Measurements from ENCODE around the gene RTN1.

RTN1 gene

GRCh38 chr14:59699442-59699841 lies 171.1 kb downstream of the RTN1 start:
- no peak for TF ChIP-seq CTCF (IDR thresholded peaks at IDR 0.05; ENCODE audit: control insufficient read depth, extremely low read depth, insufficient read depth)
- no peak overlapping the region for H3K4me3 ChIP-seq (ENCODE audit: low read depth, low read length)
- DNase-seq (ENCODE audit: low read depth) = no peak

GRCh38 chr14:59698793-59699192 lies 171.8 kb downstream of the RTN1 start:
- TF ChIP-seq CTCF (IDR thresholded peaks at IDR 0.05; ENCODE audit: control insufficient read depth, extremely low read depth, insufficient read depth) = no peak
- no peak overlapping the region for H3K4me3 ChIP-seq (ENCODE audit: low read depth, low read length)
- DNase-seq (ENCODE audit: low read depth) = peak; percentile 35

GRCh38 chr14:59695198-59695597 lies 175.4 kb downstream of the RTN1 start:
- no peak overlapping the region for H3K4me3 ChIP-seq (ENCODE audit: low read depth, low read length)
- TF ChIP-seq CTCF (IDR thresholded peaks at IDR 0.05; ENCODE audit: control insufficient read depth, extremely low read depth, insufficient read depth) = no peak
- DNase-seq (ENCODE audit: low read depth) = no peak

- no peak overlapping the region for H3K4me3 ChIP-seq (ENCODE audit: low read depth, low read length)
- TF ChIP-seq CTCF (IDR thresholded peaks at IDR 0.05; ENCODE audit: control insufficient read depth, extremely low read depth, insufficient read depth) = no peak
- DNase-seq (ENCODE audit: low read depth) = no peak
Measured at GRCh38 chr14:59691266-59691665, 179.3 kb downstream of the RTN1 start.

- TF ChIP-seq CTCF (IDR thresholded peaks at IDR 0.05; ENCODE audit: control insufficient read depth, extremely low read depth, insufficient read depth) = no peak
- DNase-seq (ENCODE audit: low read depth) = no peak
- H3K4me3 ChIP-seq (ENCODE audit: low read depth, low read length) = no peak overlapping the region
Measured at GRCh38 chr14:59690426-59690825, 180.2 kb downstream of the RTN1 start.

- peak; percentile 31 for DNase-seq (ENCODE audit: low read depth)
- peak; percentile 88 for TF ChIP-seq CTCF (IDR thresholded peaks at IDR 0.05; ENCODE audit: control insufficient read depth, extremely low read depth, insufficient read depth)
- no peak overlapping the region for H3K4me3 ChIP-seq (ENCODE audit: low read depth, low read length)
Measured at GRCh38 chr14:59688224-59689170, 182.1 kb downstream of the RTN1 start.

All from LNCaP clone FGC (cell line).